Measurements from ENCODE around the gene OTC. TPM values are rescaled to one million over a fixed set of nuclear protein-coding genes. Genes with fewer than 3 reads are reported as not detected.

The OTC gene
- total RNA-seq, result 0.58 TPM
- long read RNA-seq, result 0 reads

GRCh38 chrX:38352362-38352761, at the start of gene OTC:
OTC (plus strand) TSS chrX:38352604; CDS start chrX:38352697, 93 bp downstream.
- TF ChIP-seq CTCF (IDR thresholded peaks at IDR 0.05; ENCODE audit: borderline replicate concordance), result no peak
- no peak for DNase-seq
- intact Hi-C loops (cut with micrococcal nuclease), result no loop called here

GRCh38 chrX:38304010-38304409, 48.4 kb upstream of the OTC start:
- intact Hi-C loops (cut with micrococcal nuclease), result no loop called here
- no peak overlapping the region for H3K27ac ChIP-seq (replicated peaks)
- no peaks in the 10 kb centered on the region for H3K27me3 ChIP-seq (ENCODE audit: low read depth)
- no peak overlapping the region for H3K4me3 ChIP-seq
- TF ChIP-seq CTCF (IDR thresholded peaks at IDR 0.05; ENCODE audit: borderline replicate concordance), result peak; percentile 37
- peaks cover 6% of the 10 kb centered on the region for H3K36me3 ChIP-seq
- no peaks in the 10 kb centered on the region for H3K9me3 ChIP-seq (replicated peaks)
- no peak for DNase-seq
- H3K4me1 ChIP-seq, result no peaks in the 10 kb centered on the region

More at GRCh38 chrX:38352362-38352761, at the start of gene OTC:
- no peak within 1 kb of the TSS for H3K27ac ChIP-seq (replicated peaks)
- no peaks in the 10 kb centered on the region for H3K4me1 ChIP-seq
- H3K27me3 ChIP-seq (ENCODE audit: low read depth), result no peaks in the 10 kb centered on the region
- no peak within 1 kb of the TSS for H3K4me3 ChIP-seq
- no peaks in the 10 kb centered on the region for H3K36me3 ChIP-seq
- no peaks in the 10 kb centered on the region for H3K9me3 ChIP-seq (replicated peaks)

GRCh38 chrX:38305971-38306370, 46.4 kb upstream of the OTC start:
- no peaks in the 10 kb centered on the region for H3K9me3 ChIP-seq (replicated peaks)
- peaks cover under 1% of the 10 kb centered on the region for H3K36me3 ChIP-seq
- peak; percentile 23 for TF ChIP-seq CTCF (IDR thresholded peaks at IDR 0.05; ENCODE audit: borderline replicate concordance)
- H3K4me1 ChIP-seq, result no peaks in the 10 kb centered on the region
- DNase-seq, result no peak
- intact Hi-C loops (cut with micrococcal nuclease), result no loop called here
- H3K27ac ChIP-seq (replicated peaks), result peak overlapping the region; percentile 56
- H3K4me3 ChIP-seq, result no peak overlapping the region
- no peaks in the 10 kb centered on the region for H3K27me3 ChIP-seq (ENCODE audit: low read depth)

- H3K4me1 ChIP-seq, result no peaks in the 10 kb centered on the region
- no peaks in the 10 kb centered on the region for H3K9me3 ChIP-seq (replicated peaks)
- intact Hi-C loops (cut with micrococcal nuclease), result no loop called here
- no peaks in the 10 kb centered on the region for H3K27me3 ChIP-seq (ENCODE audit: low read depth)
- DNase-seq, result no peak
- no peak for TF ChIP-seq CTCF (IDR thresholded peaks at IDR 0.05; ENCODE audit: borderline replicate concordance)
- peaks cover 12% of the 10 kb centered on the region for H3K36me3 ChIP-seq
- H3K27ac ChIP-seq (replicated peaks), result no peak overlapping the region
- H3K4me3 ChIP-seq, result no peak overlapping the region
Measured at GRCh38 chrX:38311743-38312142, 40.7 kb upstream of the OTC start.

- no peak for DNase-seq
- H3K4me3 ChIP-seq, result no peak overlapping the region
- no peaks in the 10 kb centered on the region for H3K4me1 ChIP-seq
- intact Hi-C loops (cut with micrococcal nuclease), result no loop called here
- H3K9me3 ChIP-seq (replicated peaks), result no peaks in the 10 kb centered on the region
- H3K27me3 ChIP-seq (ENCODE audit: low read depth), result no peaks in the 10 kb centered on the region
- H3K36me3 ChIP-seq, result peaks cover 12% of the 10 kb centered on the region
- no peak overlapping the region for H3K27ac ChIP-seq (replicated peaks)
- no peak for TF ChIP-seq CTCF (IDR thresholded peaks at IDR 0.05; ENCODE audit: borderline replicate concordance)
Measured at GRCh38 chrX:38312436-38312835, 40.0 kb upstream of the OTC start.

- Histone ChIP-seq H3K4me3 (no peak overlapping the region), H3K27ac (replicated peaks) (no peak overlapping the region), H3K36me3 (peaks cover 12% of the 10 kb centered on the region), H3K4me1 (no peaks in the 10 kb centered on the region), H3K9me3 (replicated peaks) (no peaks in the 10 kb centered on the region), H3K27me3 (ENCODE audit: low read depth) (no peaks in the 10 kb centered on the region)
- intact Hi-C loops (cut with micrococcal nuclease), result no loop called here
- DNase-seq, result no peak
- TF ChIP-seq CTCF (IDR thresholded peaks at IDR 0.05; ENCODE audit: borderline replicate concordance), result no peak
Measured at GRCh38 chrX:38313190-38313589, 39.2 kb upstream of the OTC start.
